ENCODE results near the gene CHST5.

DNA sequence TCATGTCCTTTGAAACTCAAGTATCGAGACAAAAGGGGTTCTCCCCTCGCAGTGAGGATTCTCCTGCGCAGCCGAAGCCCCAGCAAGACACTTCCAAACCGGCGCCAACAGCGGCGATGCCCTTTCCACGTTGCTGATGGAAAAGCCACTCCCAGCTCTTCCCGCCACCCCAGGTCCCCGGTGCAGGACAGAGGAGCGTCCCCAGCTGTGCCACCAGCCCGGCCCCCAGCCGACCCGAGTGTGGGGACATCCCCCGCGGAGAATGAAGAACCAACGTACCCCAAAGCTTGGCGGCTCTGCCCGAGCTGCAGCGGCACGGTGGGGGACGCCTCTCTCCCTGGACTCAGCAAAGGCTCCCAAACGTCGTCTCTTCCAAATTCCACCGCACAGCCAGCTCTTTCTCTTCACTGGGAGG is 41.2 kb downstream of the CHST5 start:
- TF ChIP-seq, protein P1, sequence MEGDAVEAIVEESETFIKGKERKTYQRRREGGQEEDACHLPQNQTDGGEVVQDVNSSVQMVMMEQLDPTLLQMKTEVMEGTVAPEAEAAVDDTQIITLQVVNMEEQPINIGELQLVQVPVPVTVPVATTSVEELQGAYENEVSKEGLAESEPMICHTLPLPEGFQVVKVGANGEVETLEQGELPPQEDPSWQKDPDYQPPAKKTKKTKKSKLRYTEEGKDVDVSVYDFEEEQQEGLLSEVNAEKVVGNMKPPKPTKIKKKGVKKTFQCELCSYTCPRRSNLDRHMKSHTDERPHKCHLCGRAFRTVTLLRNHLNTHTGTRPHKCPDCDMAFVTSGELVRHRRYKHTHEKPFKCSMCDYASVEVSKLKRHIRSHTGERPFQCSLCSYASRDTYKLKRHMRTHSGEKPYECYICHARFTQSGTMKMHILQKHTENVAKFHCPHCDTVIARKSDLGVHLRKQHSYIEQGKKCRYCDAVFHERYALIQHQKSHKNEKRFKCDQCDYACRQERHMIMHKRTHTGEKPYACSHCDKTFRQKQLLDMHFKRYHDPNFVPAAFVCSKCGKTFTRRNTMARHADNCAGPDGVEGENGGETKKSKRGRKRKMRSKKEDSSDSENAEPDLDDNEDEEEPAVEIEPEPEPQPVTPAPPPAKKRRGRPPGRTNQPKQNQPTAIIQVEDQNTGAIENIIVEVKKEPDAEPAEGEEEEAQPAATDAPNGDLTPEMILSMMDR (conservative IDR thresholded peaks at IDR 0.05) = no peak
- no peak for TF ChIP-seq ZFX (IDR thresholded peaks at IDR 0.05)

All from C4-2B (cell line).